K562 (cell line): ENCODE data around the gene LY6G6F. TPM values are rescaled to one million over a fixed set of nuclear protein-coding genes. Genes with fewer than 3 reads are reported as not detected.

Source experiments
- ADNP ChIP-seq: fragments of 200-800 bp; sonication (Bioruptor generic); IDR thresholded peaks from 2 replicates; pipeline ENCODE4 v1.6.1; 2016; ENCODE audit warnings: missing genetic modification characterization, missing compliant biosample characterization
- ETV5 ChIP-seq: sonication (generic); formaldehyde crosslinking; IDR thresholded peaks from 2 replicates; pipeline ENCODE4 v1.4.0; 2020; ENCODE audit warnings: low read depth, mild to moderate bottlenecking, missing genetic modification reagents
- HNRNPK ChIP-seq: fragments of 200-400 bp; formaldehyde crosslinking; IDR thresholded peaks from one replicate; pipeline ENCODE4 v1.6.1; 2018; ENCODE audit warnings: mild to moderate bottlenecking, low read depth, low read length; ENCODE audit not compliant: poor library complexity, severe bottlenecking
- POLR2AphosphoS2 ChIP-seq: IDR thresholded peaks from 2 replicates; pipeline ENCODE4 v1.6.1; 2012; ENCODE audit warnings: low read length, improper control_type of control experiment
- RBM17 ChIP-seq: fragments of 200-400 bp; formaldehyde crosslinking; IDR thresholded peaks from 2 replicates; pipeline ENCODE4 v1.6.1; 2017; ENCODE audit warnings: low read depth, mild to moderate bottlenecking, low read length, borderline replicate concordance
- RUNX1 ChIP-seq: sonication (generic); IDR thresholded peaks from 2 replicates; pipeline ENCODE4 v1.6.1; 2016; ENCODE audit warnings: antibody characterized with exemption, low read depth
- SNRNP70 ChIP-seq: fragments of 200-400 bp; formaldehyde crosslinking; optimal IDR thresholded peaks from 2 replicates; pipeline ENCODE3; 2017; ENCODE audit warnings: low read depth, low read length
- TCF3 ChIP-seq: sonication (generic); formaldehyde crosslinking; IDR thresholded peaks from 2 replicates; pipeline ENCODE4 v1.4.0; 2020; ENCODE audit warnings: mild to moderate bottlenecking, missing genetic modification reagents
- TSC22D4 ChIP-seq: fragments of 450-650 bp; IDR thresholded peaks from 2 replicates; pipeline ENCODE4 v1.6.1; 2016; ENCODE audit warnings: missing genetic modification characterization, missing biosample characterization, control low read depth
- XRCC3 ChIP-seq: fragments of 450-650 bp; IDR thresholded peaks from 2 replicates; pipeline ENCODE4 v1.6.1; 2017; ENCODE audit warnings: mild to moderate bottlenecking, moderate library complexity
- XRCC5 ChIP-seq: fragments of 200-400 bp; formaldehyde crosslinking; IDR thresholded peaks from 2 replicates; pipeline ENCODE4 v1.6.1; 2017; ENCODE audit warnings: low read depth, mild to moderate bottlenecking, low read length
- ZZZ3 ChIP-seq: fragments of 450-650 bp; IDR thresholded peaks from 2 replicates; pipeline ENCODE4 v1.6.1; 2016; ENCODE audit warnings: antibody characterized with exemption, mild to moderate bottlenecking, moderate library complexity
- polyA plus RNA-seq, 8 experiments: library from polyadenylated mRNA; depleted of rRNA in 4 of 8; stranded (reverse) in 5 of 8; unstranded in 3 of 8; fragments of >200 nt; fragmentation: Nextera tagmentation in 2 of 8; fragmentation: Illumina TruSeq in 1 of 8; extraction: Ambion mirVana in 2 of 8; extraction: Trizol in 1 of 8; gene quantifications; 2 replicates each; pipeline versions ENCODE4 v1.2.1 to v1.2.3, GENCODE V29; 2011 to 2014; ENCODE audit warnings: inconsistent platforms in 1 of 8, missing spikeins in 1 of 8
- total RNA-seq, 7 experiments: library from RNA; depleted of rRNA in 6 of 7; stranded (reverse); fragments of >200 nt in 6 of 7; fragmentation: Illumina TruSeq in 2 of 7; extraction: Trizol in 2 of 7; gene quantifications; 2 replicates each; pipeline versions ENCODE4 v1.2.1 to v1.2.3, GENCODE V29; 2011 to 2021; ENCODE audit warnings: low replicate concordance in 1 of 7
- TF ChIP-seq, protein P1 (sequence below): sonication (generic); formaldehyde crosslinking; IDR thresholded peaks from 2 replicates; pipeline ENCODE4 v1.8.0; 2022; ENCODE audit warnings: mild to moderate bottlenecking, missing genetic modification reagents, borderline replicate concordance
- TF ChIP-seq, protein P2 (sequence below): fragments of 450-650 bp; formaldehyde crosslinking; IDR thresholded peaks from 2 replicates; pipeline ENCODE4 v1.4.0; 2020; ENCODE audit warnings: mild to moderate bottlenecking, moderate library complexity
- TF ChIP-seq, protein P3 (sequence below): fragments of 450-650 bp; formaldehyde crosslinking; conservative IDR thresholded peaks from 2 replicates; pipeline ENCODE4 v1.4.0; 2022; ENCODE audit warnings: mild to moderate bottlenecking, missing genetic modification characterization
- TF ChIP-seq, protein P4 (sequence below): fragments of 250-450 bp; sonication (Bioruptor Pico); IDR thresholded peaks from 2 replicates; pipeline ENCODE4 v1.8.0; 2022; ENCODE audit warnings: moderate library complexity, mild to moderate bottlenecking, inconsistent platforms
- TF ChIP-seq, protein P5 (sequence below): fragments of 450-650 bp; conservative IDR thresholded peaks from 2 replicates; pipeline ENCODE4 v1.6.1; 2016; ENCODE audit warnings: missing genetic modification characterization, low read depth, mild to moderate bottlenecking, control low read depth, missing compliant biosample characterization

Gene LY6G6F
- total and polyA plus RNA-seq, 9 of the 15 experiments (the other 6 are each of a cell fraction or from before 2014, with no cell fraction given) = 0.14 to 0.50 (median 0.28) TPM; not detected in 2

DNA sequence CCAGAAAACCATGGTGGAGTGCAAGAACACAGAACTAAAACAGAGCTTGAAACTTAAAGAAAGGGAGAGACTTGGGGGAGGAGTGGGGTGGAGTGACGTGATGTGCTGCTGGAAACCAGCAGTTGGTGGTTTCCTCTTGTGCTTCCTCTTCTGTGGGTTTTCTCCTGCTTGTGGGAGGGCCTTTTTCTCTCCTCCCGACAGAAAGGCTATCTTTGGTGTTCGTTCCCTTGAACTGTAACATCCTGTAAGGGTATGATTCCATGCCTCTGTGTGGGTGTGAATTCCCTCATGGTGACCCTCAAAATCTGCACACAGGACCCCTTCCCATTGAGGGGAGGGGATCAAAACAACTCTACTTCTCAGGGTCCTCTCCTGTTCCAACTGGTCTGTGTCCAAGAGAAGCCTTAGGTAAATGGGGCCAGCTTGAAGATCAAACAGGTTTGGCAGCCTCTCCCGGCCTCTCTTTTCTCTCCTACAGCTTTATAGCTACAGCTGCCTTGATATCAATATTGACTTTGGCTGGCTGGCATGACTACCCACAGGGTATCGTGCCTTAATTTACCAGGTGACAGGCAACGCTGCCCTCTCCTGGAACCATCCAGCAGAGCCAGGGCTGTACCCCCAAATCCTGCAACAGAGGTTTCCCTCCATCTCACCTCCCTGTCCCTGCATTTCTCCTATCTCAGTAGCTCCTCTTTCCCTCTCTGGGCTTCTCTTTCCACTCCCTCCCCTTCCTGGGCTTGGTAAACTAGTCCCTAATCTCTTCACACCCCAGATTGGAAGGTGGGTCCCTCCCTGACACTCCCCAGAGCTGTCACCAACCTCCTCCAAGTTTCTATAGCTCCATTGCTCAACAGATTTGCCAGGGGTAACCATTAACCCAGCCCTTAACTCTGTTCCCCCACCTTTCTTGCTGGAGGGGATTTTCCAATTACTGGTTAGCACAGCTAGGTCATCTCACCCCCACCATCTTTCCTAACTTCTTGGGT, 31.6 kb downstream of the LY6G6F start (continued):
- TF ChIP-seq, protein P1, sequence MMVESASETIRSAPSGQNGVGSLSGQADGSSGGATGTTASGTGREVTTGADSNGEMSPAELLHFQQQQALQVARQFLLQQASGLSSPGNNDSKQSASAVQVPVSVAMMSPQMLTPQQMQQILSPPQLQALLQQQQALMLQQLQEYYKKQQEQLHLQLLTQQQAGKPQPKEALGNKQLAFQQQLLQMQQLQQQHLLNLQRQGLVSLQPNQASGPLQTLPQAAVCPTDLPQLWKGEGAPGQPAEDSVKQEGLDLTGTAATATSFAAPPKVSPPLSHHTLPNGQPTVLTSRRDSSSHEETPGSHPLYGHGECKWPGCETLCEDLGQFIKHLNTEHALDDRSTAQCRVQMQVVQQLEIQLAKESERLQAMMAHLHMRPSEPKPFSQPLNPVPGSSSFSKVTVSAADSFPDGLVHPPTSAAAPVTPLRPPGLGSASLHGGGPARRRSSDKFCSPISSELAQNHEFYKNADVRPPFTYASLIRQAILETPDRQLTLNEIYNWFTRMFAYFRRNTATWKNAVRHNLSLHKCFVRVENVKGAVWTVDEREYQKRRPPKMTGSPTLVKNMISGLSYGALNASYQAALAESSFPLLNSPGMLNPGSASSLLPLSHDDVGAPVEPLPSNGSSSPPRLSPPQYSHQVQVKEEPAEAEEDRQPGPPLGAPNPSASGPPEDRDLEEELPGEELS = no peak
- TF ChIP-seq, protein P2, sequence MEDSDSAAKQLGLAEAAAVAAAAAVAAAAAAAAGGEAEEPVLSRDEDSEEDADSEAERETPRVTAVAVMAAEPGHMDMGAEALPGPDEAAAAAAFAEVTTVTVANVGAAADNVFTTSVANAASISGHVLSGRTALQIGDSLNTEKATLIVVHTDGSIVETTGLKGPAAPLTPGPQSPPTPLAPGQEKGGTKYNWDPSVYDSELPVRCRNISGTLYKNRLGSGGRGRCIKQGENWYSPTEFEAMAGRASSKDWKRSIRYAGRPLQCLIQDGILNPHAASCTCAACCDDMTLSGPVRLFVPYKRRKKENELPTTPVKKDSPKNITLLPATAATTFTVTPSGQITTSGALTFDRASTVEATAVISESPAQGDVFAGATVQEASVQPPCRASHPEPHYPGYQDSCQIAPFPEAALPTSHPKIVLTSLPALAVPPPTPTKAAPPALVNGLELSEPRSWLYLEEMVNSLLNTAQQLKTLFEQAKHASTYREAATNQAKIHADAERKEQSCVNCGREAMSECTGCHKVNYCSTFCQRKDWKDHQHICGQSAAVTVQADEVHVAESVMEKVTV (CRISPR knock-in tag) = peak; percentile 4; the same call in 1 of the 2 replicates
- TF ChIP-seq ADNP (tag) (no peak), ZZZ3 (no peak), SNRNP70 (no peak), ETV5 (CRISPR knock-in tag) (peak; percentile 85), RBM17 (no peak), HNRNPK (no peak), RUNX1 (no peak), XRCC5 (0 out of 2 replicates have a peak, but pooled peaks have one; percentile 71), POLR2AphosphoS2 (peak; percentile 90; the same call in 1 of the 2 replicates), TCF3 (CRISPR knock-in tag) (peak; percentile 41; the same call in 1 of the 2 replicates), TSC22D4 (tag) (no peak), XRCC3 (no peak)
- TF ChIP-seq, protein P3, sequence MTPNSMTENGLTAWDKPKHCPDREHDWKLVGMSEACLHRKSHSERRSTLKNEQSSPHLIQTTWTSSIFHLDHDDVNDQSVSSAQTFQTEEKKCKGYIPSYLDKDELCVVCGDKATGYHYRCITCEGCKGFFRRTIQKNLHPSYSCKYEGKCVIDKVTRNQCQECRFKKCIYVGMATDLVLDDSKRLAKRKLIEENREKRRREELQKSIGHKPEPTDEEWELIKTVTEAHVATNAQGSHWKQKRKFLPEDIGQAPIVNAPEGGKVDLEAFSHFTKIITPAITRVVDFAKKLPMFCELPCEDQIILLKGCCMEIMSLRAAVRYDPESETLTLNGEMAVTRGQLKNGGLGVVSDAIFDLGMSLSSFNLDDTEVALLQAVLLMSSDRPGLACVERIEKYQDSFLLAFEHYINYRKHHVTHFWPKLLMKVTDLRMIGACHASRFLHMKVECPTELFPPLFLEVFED (CRISPR knock-in tag) = peak; percentile 97
- TF ChIP-seq, protein P4, sequence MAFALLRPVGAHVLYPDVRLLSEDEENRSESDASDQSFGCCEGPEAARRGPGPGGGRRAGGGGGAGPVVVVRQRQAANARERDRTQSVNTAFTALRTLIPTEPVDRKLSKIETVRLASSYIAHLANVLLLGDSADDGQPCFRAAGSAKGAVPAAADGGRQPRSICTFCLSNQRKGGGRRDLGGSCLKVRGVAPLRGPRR (CRISPR knock-in tag) = peak; percentile 76; the same call in 1 of the 2 replicates
- TF ChIP-seq, protein P5, sequence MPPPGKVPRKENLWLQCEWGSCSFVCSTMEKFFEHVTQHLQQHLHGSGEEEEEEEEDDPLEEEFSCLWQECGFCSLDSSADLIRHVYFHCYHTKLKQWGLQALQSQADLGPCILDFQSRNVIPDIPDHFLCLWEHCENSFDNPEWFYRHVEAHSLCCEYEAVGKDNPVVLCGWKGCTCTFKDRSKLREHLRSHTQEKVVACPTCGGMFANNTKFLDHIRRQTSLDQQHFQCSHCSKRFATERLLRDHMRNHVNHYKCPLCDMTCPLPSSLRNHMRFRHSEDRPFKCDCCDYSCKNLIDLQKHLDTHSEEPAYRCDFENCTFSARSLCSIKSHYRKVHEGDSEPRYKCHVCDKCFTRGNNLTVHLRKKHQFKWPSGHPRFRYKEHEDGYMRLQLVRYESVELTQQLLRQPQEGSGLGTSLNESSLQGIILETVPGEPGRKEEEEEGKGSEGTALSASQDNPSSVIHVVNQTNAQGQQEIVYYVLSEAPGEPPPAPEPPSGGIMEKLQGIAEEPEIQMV (tag) = no peak
